HepG2 (cell line): Measurements from ENCODE around the gene CD40. TPM values are rescaled to one million over a fixed set of nuclear protein-coding genes. Genes with fewer than 3 reads are reported as not detected.
A peak's percentile ranks its signal among the peaks of the same experiment; 100 is the strongest.

ENCODE experiments used
- ATM ChIP-seq: fragments of 450-650 bp; IDR thresholded peaks from 2 replicates; pipeline ENCODE4 v1.7.1; 2017; ENCODE audit warnings: mild to moderate bottlenecking, borderline replicate concordance
- CBX5 ChIP-seq: sonication (generic); formaldehyde crosslinking; IDR thresholded peaks from 2 replicates; pipeline ENCODE4 v1.4.0; 2020; ENCODE audit warnings: missing genetic modification reagents, borderline replicate concordance
- DMAP1 ChIP-seq: IDR thresholded peaks from 2 replicates; pipeline ENCODE4 v1.6.1; 2016
- FLYWCH1 ChIP-seq: sonication (generic); formaldehyde crosslinking; IDR thresholded peaks from 2 replicates; pipeline ENCODE4 v1.8.1; 2023; ENCODE audit warnings: mild to moderate bottlenecking, missing genetic modification reagents
- GATAD2A ChIP-seq: IDR thresholded peaks from 2 replicates; pipeline ENCODE4 v1.6.1; 2016
- HMG20A ChIP-seq: IDR thresholded peaks from 2 replicates; pipeline ENCODE4 v1.6.1; 2016; ENCODE audit warnings: borderline replicate concordance
- NR2F1 ChIP-seq, 2 experiments: fragments of 450-650 bp in 1 of 2; formaldehyde crosslinking in 1 of 2; IDR thresholded peaks; 2 replicates each; pipeline versions ENCODE4 v1.5.0 to v1.6.1; 2016 to 2020; ENCODE audit warnings: mild to moderate bottlenecking in 1 of 2, missing compliant biosample characterization in 1 of 2, missing genetic modification reagents in 1 of 2, moderate library complexity in 1 of 2
- PITX1 ChIP-seq: sonication (generic); formaldehyde crosslinking; IDR thresholded peaks from 2 replicates; pipeline ENCODE4 v1.5.1; 2020; ENCODE audit warnings: mild to moderate bottlenecking, missing genetic modification reagents
- SCMH1 ChIP-seq: sonication (generic); formaldehyde crosslinking; IDR thresholded peaks from 2 replicates; pipeline ENCODE4 v1.9.0; 2021; ENCODE audit warnings: missing genetic modification reagents, mild to moderate bottlenecking, borderline replicate concordance
- TP53 ChIP-seq: sonication (generic); formaldehyde crosslinking; conservative IDR thresholded peaks from 2 replicates; pipeline ENCODE4 v1.4.0; 2020; ENCODE audit warnings: missing genetic modification reagents
- ZBTB42 ChIP-seq: sonication (generic); formaldehyde crosslinking; IDR thresholded peaks from 2 replicates; pipeline ENCODE4 v1.5.0; 2020; ENCODE audit warnings: mild to moderate bottlenecking, missing genetic modification reagents
- ZC3H13 ChIP-seq: sonication (generic); formaldehyde crosslinking; IDR thresholded peaks from 2 replicates; pipeline ENCODE4 v1.8.1; 2023; ENCODE audit warnings: mild to moderate bottlenecking, missing genetic modification reagents, moderate library complexity
- ZNF326 ChIP-seq: sonication (generic); formaldehyde crosslinking; IDR thresholded peaks from 2 replicates; pipeline ENCODE4 v1.4.0; 2020; ENCODE audit warnings: missing genetic modification reagents, borderline replicate concordance
- ZNF367 ChIP-seq: sonication (generic); formaldehyde crosslinking; IDR thresholded peaks from 2 replicates; pipeline ENCODE4 v1.4.0; 2020; ENCODE audit warnings: missing genetic modification reagents, borderline replicate concordance
- ZNF549 ChIP-seq: sonication (generic); formaldehyde crosslinking; IDR thresholded peaks from 2 replicates; pipeline ENCODE4 v1.5.0; 2020; ENCODE audit warnings: missing genetic modification reagents
- ZNF569 ChIP-seq: sonication (generic); formaldehyde crosslinking; IDR thresholded peaks from 2 replicates; pipeline ENCODE4 v1.5.0; 2020; ENCODE audit warnings: mild to moderate bottlenecking, missing genetic modification reagents, moderate library complexity, borderline replicate concordance
- ZNF761 ChIP-seq: sonication (generic); formaldehyde crosslinking; conservative IDR thresholded peaks from 2 replicates; pipeline ENCODE4 v1.4.0; 2020; ENCODE audit warnings: mild to moderate bottlenecking, missing genetic modification reagents
- ZNF782 ChIP-seq: sonication (generic); formaldehyde crosslinking; IDR thresholded peaks from 2 replicates; pipeline ENCODE4 v1.4.0; 2020; ENCODE audit warnings: missing genetic modification reagents, mild to moderate bottlenecking, borderline replicate concordance
- polyA plus RNA-seq, 8 experiments: library from polyadenylated mRNA; depleted of rRNA in 3 of 8; stranded (reverse) in 7 of 8; unstranded in 1 of 8; fragments of >200 nt; fragmentation: Illumina TruSeq in 4 of 8; extraction: Trizol in 4 of 8; gene quantifications; 2 replicates each; pipeline versions ENCODE4 v1.2.1 to v1.2.3, GENCODE V29; 2011 to 2016; ENCODE audit warnings: low read depth in 4 of 8, missing spikeins in 1 of 8, mixed read lengths in 1 of 8; ENCODE audit not compliant: insufficient read depth in 1 of 8
- total RNA-seq, 5 experiments: library from RNA; depleted of rRNA; stranded (reverse); fragments of >200 nt; fragmentation: Illumina TruSeq; extraction: Trizol; gene quantifications; 2 replicates each; pipeline ENCODE4 v1.2.3, GENCODE V29; 2016; ENCODE audit warnings: low read depth in 1 of 5
- TF ChIP-seq, protein P1 (sequence below): sonication (generic); formaldehyde crosslinking; IDR thresholded peaks from 2 replicates; pipeline ENCODE4 v1.5.1; 2020; ENCODE audit warnings: mild to moderate bottlenecking, missing genetic modification reagents, borderline replicate concordance
- TF ChIP-seq, protein P2 (sequence below): sonication (generic); formaldehyde crosslinking; IDR thresholded peaks from 2 replicates; pipeline ENCODE4 v1.4.0; 2020; ENCODE audit warnings: missing genetic modification reagents
- TF ChIP-seq, protein P3 (sequence below): sonication (generic); formaldehyde crosslinking; IDR thresholded peaks from 2 replicates; pipeline ENCODE4 v1.9.0; 2021; ENCODE audit warnings: missing genetic modification reagents, mild to moderate bottlenecking, borderline replicate concordance
- TF ChIP-seq, protein P4 (sequence below): IDR thresholded peaks from 2 replicates; pipeline ENCODE4 v1.6.1; 2016; ENCODE audit warnings: missing biosample characterization, missing genetic modification reagents, low read depth

Gene CD40
- total and polyA plus RNA-seq, 2 of the 13 experiments (the other 11 are each of a cell fraction or from before 2014, with no cell fraction given): 4.6 to 13.4 TPM

DNA sequence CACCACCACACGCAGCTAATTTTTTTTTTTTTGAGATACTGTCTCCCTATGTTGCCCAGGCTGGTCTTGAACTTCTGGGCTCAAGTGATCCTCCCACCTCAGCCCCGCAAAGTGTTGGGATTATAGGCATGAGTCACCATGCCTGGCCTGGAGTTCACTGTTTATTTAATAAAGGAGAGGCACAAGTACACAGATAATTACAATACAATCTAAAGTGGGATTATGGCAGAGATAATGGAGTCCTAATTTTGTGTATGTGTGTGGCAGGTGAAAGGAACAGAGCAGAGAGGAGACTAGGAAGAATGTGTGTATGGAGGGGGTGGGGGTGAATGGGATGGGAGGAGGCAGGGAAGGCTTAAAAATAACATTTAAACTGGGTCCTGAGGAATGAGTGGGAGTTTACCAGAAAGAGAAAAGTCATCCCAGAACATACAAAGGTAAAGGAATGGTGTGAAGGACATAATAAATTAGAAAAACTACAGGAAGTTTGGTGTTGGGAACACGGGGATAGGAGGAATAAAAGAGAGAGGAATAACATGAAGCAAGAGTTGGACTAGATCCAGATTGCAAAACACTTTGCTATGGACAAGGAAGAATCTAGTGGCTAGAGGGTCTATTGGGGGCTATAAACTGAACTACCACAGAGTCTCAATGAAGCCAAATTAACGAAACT, 32.8 kb upstream of the CD40 start (continued):
- TF ChIP-seq, protein P1, sequence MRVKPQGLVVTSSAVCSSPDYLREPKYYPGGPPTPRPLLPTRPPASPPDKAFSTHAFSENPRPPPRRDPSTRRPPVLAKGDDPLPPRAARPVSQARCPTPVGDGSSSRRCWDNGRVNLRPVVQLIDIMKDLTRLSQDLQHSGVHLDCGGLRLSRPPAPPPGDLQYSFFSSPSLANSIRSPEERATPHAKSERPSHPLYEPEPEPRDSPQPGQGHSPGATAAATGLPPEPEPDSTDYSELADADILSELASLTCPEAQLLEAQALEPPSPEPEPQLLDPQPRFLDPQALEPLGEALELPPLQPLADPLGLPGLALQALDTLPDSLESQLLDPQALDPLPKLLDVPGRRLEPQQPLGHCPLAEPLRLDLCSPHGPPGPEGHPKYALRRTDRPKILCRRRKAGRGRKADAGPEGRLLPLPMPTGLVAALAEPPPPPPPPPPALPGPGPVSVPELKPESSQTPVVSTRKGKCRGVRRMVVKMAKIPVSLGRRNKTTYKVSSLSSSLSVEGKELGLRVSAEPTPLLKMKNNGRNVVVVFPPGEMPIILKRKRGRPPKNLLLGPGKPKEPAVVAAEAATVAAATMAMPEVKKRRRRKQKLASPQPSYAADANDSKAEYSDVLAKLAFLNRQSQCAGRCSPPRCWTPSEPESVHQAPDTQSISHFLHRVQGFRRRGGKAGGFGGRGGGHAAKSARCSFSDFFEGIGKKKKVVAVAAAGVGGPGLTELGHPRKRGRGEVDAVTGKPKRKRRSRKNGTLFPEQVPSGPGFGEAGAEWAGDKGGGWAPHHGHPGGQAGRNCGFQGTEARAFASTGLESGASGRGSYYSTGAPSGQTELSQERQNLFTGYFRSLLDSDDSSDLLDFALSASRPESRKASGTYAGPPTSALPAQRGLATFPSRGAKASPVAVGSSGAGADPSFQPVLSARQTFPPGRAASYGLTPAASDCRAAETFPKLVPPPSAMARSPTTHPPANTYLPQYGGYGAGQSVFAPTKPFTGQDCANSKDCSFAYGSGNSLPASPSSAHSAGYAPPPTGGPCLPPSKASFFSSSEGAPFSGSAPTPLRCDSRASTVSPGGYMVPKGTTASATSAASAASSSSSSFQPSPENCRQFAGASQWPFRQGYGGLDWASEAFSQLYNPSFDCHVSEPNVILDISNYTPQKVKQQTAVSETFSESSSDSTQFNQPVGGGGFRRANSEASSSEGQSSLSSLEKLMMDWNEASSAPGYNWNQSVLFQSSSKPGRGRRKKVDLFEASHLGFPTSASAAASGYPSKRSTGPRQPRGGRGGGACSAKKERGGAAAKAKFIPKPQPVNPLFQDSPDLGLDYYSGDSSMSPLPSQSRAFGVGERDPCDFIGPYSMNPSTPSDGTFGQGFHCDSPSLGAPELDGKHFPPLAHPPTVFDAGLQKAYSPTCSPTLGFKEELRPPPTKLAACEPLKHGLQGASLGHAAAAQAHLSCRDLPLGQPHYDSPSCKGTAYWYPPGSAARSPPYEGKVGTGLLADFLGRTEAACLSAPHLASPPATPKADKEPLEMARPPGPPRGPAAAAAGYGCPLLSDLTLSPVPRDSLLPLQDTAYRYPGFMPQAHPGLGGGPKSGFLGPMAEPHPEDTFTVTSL (CRISPR knock-in tag): no peak
- TF ChIP-seq PITX1 (CRISPR knock-in tag) (0 out of 2 replicates have a peak, but pooled peaks have one; percentile 42), ZC3H13 (no peak), ZNF549 (CRISPR knock-in tag) (no peak), ATM (no peak), HMG20A (no peak), FLYWCH1 (CRISPR knock-in tag) (no peak), ZBTB42 (CRISPR knock-in tag) (no peak), ZNF569 (no peak), ZNF782 (CRISPR knock-in tag) (no peak), ZNF761 (no peak), CBX5 (CRISPR knock-in tag) (no peak), TP53 (CRISPR knock-in tag) (no peak), GATAD2A (CRISPR knock-in tag) (no peak; the same call in 1 of the 2 replicates), ZNF367 (CRISPR knock-in tag) (no peak), NR2F1 (CRISPR knock-in tag; IDR thresholded peaks at IDR 0.05) (0 out of 4 replicates have a peak, but pooled peaks of 1 of the 2 experiments have one; percentile 9), DMAP1 (CRISPR knock-in tag) (no peak), ZNF326 (CRISPR knock-in tag) (no peak), SCMH1 (CRISPR knock-in tag) (no peak)
- TF ChIP-seq, protein P2, sequence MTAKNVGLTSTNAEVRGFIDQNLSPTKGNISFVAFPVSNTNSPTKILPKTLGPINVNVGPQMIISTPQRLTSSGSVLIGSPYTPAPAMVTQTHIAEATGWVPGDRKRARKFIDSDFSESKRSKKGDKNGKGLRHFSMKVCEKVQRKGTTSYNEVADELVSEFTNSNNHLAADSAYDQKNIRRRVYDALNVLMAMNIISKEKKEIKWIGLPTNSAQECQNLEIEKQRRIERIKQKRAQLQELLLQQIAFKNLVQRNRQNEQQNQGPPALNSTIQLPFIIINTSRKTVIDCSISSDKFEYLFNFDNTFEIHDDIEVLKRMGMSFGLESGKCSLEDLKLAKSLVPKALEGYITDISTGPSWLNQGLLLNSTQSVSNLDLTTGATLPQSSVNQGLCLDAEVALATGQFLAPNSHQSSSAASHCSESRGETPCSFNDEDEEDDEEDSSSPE (CRISPR knock-in tag): no peak
- TF ChIP-seq, protein P3, sequence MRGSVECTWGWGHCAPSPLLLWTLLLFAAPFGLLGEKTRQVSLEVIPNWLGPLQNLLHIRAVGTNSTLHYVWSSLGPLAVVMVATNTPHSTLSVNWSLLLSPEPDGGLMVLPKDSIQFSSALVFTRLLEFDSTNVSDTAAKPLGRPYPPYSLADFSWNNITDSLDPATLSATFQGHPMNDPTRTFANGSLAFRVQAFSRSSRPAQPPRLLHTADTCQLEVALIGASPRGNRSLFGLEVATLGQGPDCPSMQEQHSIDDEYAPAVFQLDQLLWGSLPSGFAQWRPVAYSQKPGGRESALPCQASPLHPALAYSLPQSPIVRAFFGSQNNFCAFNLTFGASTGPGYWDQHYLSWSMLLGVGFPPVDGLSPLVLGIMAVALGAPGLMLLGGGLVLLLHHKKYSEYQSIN (CRISPR knock-in tag): no peak
- TF ChIP-seq, protein P4, sequence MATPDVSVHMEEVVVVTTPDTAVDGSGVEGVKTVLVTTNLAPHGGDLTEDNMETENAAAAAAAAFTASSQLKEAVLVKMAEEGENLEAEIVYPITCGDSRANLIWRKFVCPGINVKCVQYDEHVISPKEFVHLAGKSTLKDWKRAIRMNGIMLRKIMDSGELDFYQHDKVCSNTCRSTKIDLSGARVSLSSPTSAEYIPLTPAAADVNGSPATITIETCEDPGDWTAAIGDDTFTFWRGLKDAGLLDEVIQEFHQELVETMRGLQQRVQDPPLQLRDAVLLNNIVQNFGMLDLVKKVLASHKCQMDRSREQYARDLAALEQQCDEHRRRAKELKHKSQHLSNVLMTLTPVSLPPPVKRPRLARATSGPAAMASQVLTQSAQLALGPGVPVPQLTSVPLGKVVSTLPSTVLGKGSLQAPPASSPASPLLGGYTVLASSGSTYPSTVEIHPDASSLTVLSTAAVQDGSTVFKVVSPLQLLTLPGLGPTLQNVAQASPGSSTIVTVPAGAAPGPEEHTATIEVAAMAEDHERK (CRISPR knock-in tag): no peak
